Peyer's patch (tissue), 4 donors: ENCODE measurements around the gene RBM20.

Experiments
- CTCF ChIP-seq, 6 experiments: fragments of 450-650 bp in 4 of 6; fragments of 200-600 bp in 2 of 6; sonication (generic) in 1 of 6; IDR thresholded peaks; one replicate each; pipeline ENCODE4 v1.5.1; 2017 to 2019; ENCODE audit warnings: antibody characterized with exemption in 6 of 6, mild to moderate bottlenecking in 3 of 6, moderate library complexity in 1 of 6
- POLR2A ChIP-seq, 2 donors: fragments of 450-650 bp; IDR thresholded peaks; one replicate each; pipeline ENCODE4 v1.5.1; 2017; ENCODE audit warnings: antibody characterized with exemption in 2 of 2, mild to moderate bottlenecking in 2 of 2, moderate library complexity in 2 of 2

GRCh38 chr10:110757586-110757985 is 113.5 kb downstream of the RBM20 start:
- no peak for TF ChIP-seq CTCF (IDR thresholded peaks at IDR 0.05)
- no peak for TF ChIP-seq POLR2A (IDR thresholded peaks at IDR 0.05)
